K562 (cell line): ENCODE measurements around the gene TMEM138. TPM values are rescaled to one million over a fixed set of nuclear protein-coding genes. Genes with fewer than 3 reads are reported as not detected.

Source experiments
- ATF3 ChIP-seq, 2 experiments: fragments of 450-650 bp in 1 of 2; sonication (generic) in 1 of 2; formaldehyde crosslinking in 1 of 2; IDR thresholded peaks in 1 of 2; conservative IDR thresholded peaks in 1 of 2; 2 replicates each; pipeline versions ENCODE4 v1.6.1 to v1.8.1; 2016 to 2023; ENCODE audit warnings: mild to moderate bottlenecking in 2 of 2, moderate library complexity in 2 of 2, inconsistent platforms in 1 of 2, missing genetic modification reagents in 1 of 2
- BCOR ChIP-seq: fragments of 450-650 bp; IDR thresholded peaks from 2 replicates; pipeline ENCODE4 v1.6.1; 2016
- CBX1 ChIP-seq: sonication (generic); IDR thresholded peaks from 2 replicates; pipeline ENCODE4 v1.6.1; 2016; ENCODE audit warnings: antibody characterized with exemption, low read depth, mild to moderate bottlenecking
- FOXM1 ChIP-seq, 2 experiments: fragments of 450-650 bp in 1 of 2; sonication (generic) in 1 of 2; formaldehyde crosslinking in 1 of 2; IDR thresholded peaks; 2 replicates each; pipeline versions ENCODE4 v1.6.1 to v1.9.0; 2017 to 2022; ENCODE audit warnings: low read depth in 2 of 2, mild to moderate bottlenecking in 2 of 2, missing genetic modification reagents in 1 of 2, moderate library complexity in 1 of 2
- KDM1A ChIP-seq, 2 experiments: fragments of 450-650 bp; IDR thresholded peaks; 2 replicates each; pipeline ENCODE4 v1.6.1; 2016; ENCODE audit warnings: mild to moderate bottlenecking in 2 of 2
- MGA ChIP-seq: fragments of 450-650 bp; IDR thresholded peaks from 2 replicates; pipeline ENCODE4 v1.6.1; 2016; ENCODE audit warnings: mild to moderate bottlenecking, moderate library complexity
- RCOR1 ChIP-seq, 2 experiments: IDR thresholded peaks; 2 replicates each; pipeline ENCODE4 v1.6.1; 2012; ENCODE audit warnings: low read depth in 2 of 2, low read length in 2 of 2, borderline replicate concordance in 1 of 2, improper control_type of control experiment in 1 of 2
- SMARCA5 ChIP-seq: fragments of 450-650 bp; IDR thresholded peaks from 2 replicates; pipeline ENCODE4 v1.6.1; 2016
- TBP ChIP-seq: optimal IDR thresholded peaks from 2 replicates; pipeline ENCODE3; 2011; ENCODE audit warnings: low read depth, low read length, improper control_type of control experiment
- ZBTB33 ChIP-seq: sonication (generic); formaldehyde crosslinking; IDR thresholded peaks from 2 replicates; pipeline ENCODE4 v1.8.1; 2023; ENCODE audit warnings: mild to moderate bottlenecking, missing genetic modification reagents
- polyA plus RNA-seq, 8 experiments: library from polyadenylated mRNA; depleted of rRNA in 4 of 8; stranded (reverse) in 5 of 8; unstranded in 3 of 8; fragments of >200 nt; fragmentation: Nextera tagmentation in 2 of 8; fragmentation: Illumina TruSeq in 1 of 8; extraction: Ambion mirVana in 2 of 8; extraction: Trizol in 1 of 8; gene quantifications; 2 replicates each; pipeline versions ENCODE4 v1.2.1 to v1.2.3, GENCODE V29; 2011 to 2014; ENCODE audit warnings: inconsistent platforms in 1 of 8, missing spikeins in 1 of 8
- total RNA-seq, 7 experiments: library from RNA; depleted of rRNA in 6 of 7; stranded (reverse); fragments of >200 nt in 6 of 7; fragmentation: Illumina TruSeq in 2 of 7; extraction: Trizol in 2 of 7; gene quantifications; 2 replicates each; pipeline versions ENCODE4 v1.2.1 to v1.2.3, GENCODE V29; 2011 to 2021; ENCODE audit warnings: low replicate concordance in 1 of 7

The TMEM138 gene
- total and polyA plus RNA-seq, 9 of the 15 experiments (the other 6 are each of a cell fraction or from before 2014, with no cell fraction given) = 23.2 to 168 (median 63.1) TPM

DNA sequence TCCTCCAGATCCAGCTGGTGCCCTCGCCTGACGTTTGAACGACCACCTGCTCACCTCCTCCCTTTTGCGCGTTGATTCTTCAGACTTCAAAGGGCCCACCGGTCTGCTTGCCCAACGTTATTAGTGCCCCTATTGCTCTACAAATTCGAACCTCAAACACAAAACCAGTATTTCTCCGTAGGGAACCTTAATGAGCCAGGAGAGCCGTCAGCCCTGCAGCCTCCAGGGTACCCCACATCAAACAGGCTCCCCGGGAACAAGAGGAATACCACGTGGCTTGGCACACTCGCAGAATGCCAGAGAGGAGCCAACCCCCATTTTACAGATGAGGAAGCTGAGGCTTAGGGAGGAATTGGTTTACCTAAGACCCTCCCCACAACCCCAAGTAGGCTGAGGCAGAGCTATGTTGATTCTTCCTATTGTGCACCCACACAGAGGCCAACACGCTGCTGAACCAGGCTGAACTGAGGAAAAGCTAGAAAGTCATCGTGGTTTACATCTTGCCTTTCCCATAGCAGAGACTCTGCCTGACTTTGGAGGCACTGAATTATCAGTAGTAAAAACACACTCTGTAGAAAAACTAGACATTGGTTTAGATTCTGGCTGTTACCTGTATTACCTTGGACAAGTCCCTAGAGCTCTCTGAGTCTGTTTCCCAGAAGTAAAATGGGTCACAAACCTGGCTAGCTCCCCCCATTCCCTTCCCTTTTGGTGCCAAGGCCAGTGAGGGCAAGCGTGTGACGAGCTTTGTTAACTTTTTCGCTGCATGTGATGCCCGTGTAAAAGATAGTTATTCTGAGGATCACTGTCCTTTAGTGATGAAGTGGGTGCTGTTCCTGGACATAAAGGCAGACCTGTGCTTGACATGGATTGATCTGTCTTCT is 28.4 kb upstream of the TMEM138 start (continued):
- no peak for TF ChIP-seq ATF3 (IDR thresholded peaks at IDR 0.05)
- 0 out of 2 replicates have a peak, but pooled peaks have one; percentile 9 for TF ChIP-seq ATF3 (CRISPR knock-in tag; conservative IDR thresholded peaks at IDR 0.05)
- TF ChIP-seq TBP = peak; percentile 10
- TF ChIP-seq BCOR = peak; percentile 98
- peak; percentile 52 for TF ChIP-seq MGA
- TF ChIP-seq RCOR1 (IDR thresholded peaks at IDR 0.05; ENCODE audit: borderline replicate concordance in 1 of 2, low read depth in 2 of 2, low read length in 2 of 2) = peak in 1 of 2 experiments; percentile 44; a peak in 1 of 4 replicates
- no peak for TF ChIP-seq ZBTB33 (CRISPR knock-in tag)
- peak; percentile 57; the same call in 1 of the 2 replicates for TF ChIP-seq SMARCA5
- no peak for TF ChIP-seq FOXM1 (IDR thresholded peaks at IDR 0.05; ENCODE audit: low read depth)
- TF ChIP-seq FOXM1 (CRISPR knock-in tag; IDR thresholded peaks at IDR 0.05; ENCODE audit: low read depth) = no peak
- TF ChIP-seq CBX1 = 0 out of 2 replicates have a peak, but pooled peaks have one; percentile 46
- peak; percentile 72 to 78 for TF ChIP-seq KDM1A (IDR thresholded peaks at IDR 0.05)
